ENCODE data around the gene GLG1.

GRCh38 chr16:74462361-74462760 lies 144.6 kb downstream of the GLG1 start:
- TF ChIP-seq CTCF (IDR thresholded peaks at IDR 0.05) (no peak), POLR2A (IDR thresholded peaks at IDR 0.05) (no peak)

Data from Peyer's patch (tissue), 4 donors.